NCI-H1048 (cell line): ENCODE data around the gene AGBL5.
A peak's percentile ranks its signal among the peaks of the same experiment; 100 is the strongest.

Source experiments
- DNase-seq: peaks from one replicate; lab custom pipeline; 2025; lab: John Stamatoyannopoulos, UW

AGBL5 gene

DNA sequence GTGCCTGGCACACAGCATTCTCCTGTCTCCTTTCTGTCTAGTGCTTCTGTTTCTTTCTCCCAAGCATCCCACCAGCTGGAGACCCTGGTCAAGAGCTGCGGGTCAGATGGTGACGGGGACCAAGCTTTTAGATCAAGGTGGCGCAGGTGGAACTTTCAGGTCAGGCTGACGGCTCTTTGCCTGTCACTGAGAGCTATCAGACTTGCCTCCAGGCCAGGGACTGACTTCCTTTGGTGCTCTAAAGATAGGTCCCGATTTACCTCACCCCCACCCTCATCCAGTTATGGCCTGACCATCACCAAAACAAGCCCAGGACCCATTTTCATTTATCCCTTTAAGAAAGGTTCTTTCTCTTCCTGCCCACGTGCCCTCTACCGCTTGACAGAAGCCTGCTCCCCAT, 25.8 kb downstream of the AGBL5 start:
- no peak for DNase-seq

GRCh38 chr2:27078267-27079194, 27.1 kb downstream of the AGBL5 start, which contains the start of gene EMILIN1:
Gene EMILIN1 (plus strand): TSS chr2:27078615. CDS start chr2:27079066, 451 bp downstream.
- DNase-seq: no peak

GRCh38 chr2:27079233-27080139, 28.0 kb downstream of the AGBL5 start:
- DNase-seq: no peak

GRCh38 chr2:27080140-27080469, 28.6 kb downstream of the AGBL5 start:
- DNase-seq: no peak

GRCh38 chr2:27080603-27080936, 29.1 kb downstream of the AGBL5 start:
- DNase-seq: no peak

DNA sequence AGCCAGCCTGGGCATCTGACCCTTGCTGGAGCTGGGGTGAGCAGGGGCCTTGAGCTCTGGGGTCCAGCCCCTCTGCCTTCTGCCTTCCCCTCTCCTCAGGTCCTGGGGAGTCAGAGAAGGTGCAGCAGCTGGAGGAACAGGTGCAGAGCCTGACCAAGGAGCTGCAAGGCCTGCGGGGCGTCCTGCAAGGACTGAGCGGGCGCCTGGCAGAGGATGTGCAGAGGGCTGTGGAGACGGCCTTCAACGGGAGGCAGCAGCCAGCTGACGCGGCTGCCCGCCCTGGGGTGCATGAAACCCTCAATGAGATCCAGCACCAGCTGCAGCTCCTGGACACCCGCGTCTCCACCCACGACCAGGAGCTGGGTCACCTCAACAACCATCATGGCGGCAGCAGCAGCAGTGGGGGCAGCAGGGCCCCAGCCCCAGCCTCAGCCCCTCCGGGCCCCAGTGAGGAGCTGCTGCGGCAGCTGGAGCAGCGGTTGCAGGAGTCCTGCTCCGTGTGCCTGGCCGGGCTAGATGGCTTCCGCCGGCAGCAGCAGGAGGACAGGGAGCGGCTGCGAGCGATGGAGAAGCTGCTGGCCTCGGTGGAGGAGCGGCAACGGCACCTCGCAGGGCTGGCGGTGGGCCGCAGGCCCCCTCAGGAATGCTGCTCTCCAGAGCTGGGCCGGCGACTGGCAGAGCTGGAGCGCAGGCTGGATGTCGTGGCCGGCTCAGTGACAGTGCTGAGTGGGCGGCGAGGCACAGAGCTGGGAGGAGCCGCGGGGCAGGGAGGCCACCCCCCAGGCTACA, 30.7 kb downstream of the AGBL5 start:
- DNase-seq: no peak

- no peak for DNase-seq
These were observed 31.4 kb downstream of the AGBL5 start for GRCh38 chr2:27082773-27083409.

DNA sequence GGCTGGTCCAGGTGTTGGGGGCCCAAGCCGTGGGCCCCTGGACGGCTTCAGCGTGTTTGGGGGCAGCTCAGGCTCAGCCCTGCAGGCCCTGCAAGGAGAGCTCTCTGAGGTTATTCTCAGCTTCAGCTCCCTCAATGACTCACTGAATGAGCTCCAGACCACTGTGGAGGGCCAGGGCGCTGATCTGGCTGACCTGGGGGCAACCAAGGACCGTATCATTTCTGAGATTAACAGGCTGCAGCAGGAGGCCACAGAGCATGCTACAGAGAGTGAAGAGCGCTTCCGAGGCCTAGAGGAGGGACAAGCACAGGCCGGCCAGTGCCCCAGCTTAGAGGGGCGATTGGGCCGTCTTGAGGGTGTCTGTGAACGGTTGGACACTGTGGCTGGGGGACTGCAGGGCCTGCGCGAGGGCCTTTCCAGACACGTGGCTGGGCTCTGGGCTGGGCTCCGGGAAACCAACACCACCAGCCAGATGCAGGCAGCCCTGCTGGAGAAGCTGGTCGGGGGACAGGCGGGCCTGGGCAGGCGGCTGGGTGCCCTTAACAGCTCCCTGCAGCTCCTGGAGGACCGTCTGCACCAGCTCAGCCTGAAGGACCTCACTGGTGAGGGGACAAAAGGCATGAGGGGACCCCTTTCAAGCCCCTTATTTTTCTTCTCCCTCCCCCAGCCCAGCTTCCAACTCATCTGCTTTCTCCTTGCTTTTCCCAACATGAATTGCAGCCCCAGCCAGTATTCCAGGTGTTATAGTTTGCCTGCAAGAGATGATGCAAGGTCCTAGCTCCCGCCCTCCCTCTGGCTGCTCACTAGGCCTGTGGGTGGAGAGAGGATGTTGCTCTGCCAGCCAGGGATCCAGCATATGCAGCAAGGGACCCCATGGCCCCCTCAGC, 32.2 kb downstream of the AGBL5 start:
- no peak for DNase-seq

- no peak for DNase-seq
These were observed 33.0 kb downstream of the AGBL5 start for GRCh38 chr2:27084297-27085061.

GRCh38 chr2:27085062-27085672, 33.7 kb downstream of the AGBL5 start:
- no peak for DNase-seq

DNA sequence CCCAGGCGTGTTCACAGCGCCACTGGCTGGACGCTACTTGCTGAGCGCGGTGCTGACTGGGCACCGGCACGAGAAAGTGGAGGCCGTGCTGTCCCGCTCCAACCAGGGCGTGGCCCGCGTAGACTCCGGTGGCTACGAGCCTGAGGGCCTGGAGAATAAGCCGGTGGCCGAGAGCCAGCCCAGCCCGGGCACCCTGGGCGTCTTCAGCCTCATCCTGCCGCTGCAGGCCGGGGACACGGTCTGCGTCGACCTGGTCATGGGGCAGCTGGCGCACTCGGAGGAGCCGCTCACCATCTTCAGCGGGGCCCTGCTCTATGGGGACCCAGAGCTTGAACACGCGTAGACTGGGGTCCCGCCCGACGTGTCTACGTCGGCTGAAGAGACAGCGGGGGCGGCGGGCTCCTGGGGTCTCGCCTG, 34.2 kb downstream of the AGBL5 start:
- DNase-seq: no peak

GRCh38 chr2:27086090-27086723, 34.7 kb downstream of the AGBL5 start:
- peak; percentile 74 for DNase-seq

DNA sequence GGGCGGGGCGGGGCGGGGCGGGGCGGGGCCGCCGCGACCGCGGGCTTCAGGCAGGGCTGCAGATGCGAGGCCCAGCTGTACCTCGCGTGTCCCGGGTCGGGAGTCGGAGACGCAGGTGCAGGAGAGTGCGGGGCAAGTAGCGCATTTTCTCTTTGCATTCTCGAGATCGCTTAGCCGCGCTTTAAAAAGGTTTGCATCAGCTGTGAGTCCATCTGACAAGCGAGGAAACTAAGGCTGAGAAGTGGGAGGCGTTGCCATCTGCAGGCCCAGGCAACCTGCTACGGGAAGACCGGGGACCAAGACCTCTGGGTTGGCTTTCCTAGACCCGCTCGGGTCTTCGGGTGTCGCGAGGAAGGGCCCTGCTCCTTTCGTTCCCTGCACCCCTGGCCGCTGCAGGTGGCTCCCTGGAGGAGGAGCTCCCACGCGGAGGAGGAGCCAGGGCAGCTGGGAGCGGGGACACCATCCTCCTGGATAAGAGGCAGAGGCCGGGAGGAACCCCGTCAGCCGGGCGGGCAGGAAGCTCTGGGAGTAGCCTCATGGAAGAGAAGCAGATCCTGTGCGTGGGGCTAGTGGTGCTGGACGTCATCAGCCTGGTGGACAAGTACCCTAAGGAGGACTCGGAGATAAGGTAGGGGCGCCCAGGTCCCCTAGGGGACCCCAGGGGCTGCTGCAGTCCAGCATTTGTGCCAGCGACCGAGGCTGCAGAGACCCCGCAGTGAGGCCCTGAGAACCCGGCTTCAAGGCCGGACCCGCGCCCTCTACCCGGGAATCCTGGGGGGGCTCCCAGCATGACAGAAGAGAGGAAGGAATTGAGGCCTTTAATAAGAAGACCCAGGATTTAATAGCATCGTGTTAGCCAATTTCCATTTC, 35.5 kb downstream of the AGBL5 start, which contains the start of gene KHK:
Gene KHK, plus strand, starts transcription at position 49 of the 870 bp plus-strand sequence. Its CDS starts 488 bp downstream, at position 537.
- no peak for DNase-seq

DNA sequence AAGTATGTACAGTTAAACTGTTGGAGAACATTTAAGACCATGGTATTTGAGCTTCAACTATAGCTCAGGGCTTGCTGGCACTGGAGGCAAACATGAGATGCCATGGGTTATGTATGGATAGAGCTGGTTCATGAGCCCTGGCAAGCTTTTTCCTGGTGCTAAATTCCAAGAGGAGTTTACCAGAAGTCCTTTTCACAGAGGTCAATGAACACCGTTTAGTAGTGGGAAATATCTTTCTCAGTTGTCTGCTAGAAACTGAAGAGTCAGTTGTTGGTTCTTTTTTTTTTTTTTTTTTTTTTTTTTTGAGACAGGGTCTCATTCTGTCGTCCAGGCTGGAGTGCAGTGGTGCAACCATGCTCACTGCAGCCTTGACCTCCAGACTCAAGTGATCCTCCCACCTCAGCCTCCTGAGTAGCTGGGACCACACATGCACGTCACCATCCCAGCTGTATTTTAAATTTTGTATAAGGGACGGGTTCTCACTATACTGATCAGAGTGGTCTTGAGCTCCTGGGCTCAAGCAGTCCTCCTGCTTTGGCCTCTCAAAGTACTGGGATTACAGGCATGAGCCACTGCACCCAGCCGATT, 36.4 kb downstream of the AGBL5 start:
- no peak for DNase-seq

- no peak for DNase-seq
These were observed 37.2 kb downstream of the AGBL5 start for GRCh38 chr2:27088634-27089033.

DNA sequence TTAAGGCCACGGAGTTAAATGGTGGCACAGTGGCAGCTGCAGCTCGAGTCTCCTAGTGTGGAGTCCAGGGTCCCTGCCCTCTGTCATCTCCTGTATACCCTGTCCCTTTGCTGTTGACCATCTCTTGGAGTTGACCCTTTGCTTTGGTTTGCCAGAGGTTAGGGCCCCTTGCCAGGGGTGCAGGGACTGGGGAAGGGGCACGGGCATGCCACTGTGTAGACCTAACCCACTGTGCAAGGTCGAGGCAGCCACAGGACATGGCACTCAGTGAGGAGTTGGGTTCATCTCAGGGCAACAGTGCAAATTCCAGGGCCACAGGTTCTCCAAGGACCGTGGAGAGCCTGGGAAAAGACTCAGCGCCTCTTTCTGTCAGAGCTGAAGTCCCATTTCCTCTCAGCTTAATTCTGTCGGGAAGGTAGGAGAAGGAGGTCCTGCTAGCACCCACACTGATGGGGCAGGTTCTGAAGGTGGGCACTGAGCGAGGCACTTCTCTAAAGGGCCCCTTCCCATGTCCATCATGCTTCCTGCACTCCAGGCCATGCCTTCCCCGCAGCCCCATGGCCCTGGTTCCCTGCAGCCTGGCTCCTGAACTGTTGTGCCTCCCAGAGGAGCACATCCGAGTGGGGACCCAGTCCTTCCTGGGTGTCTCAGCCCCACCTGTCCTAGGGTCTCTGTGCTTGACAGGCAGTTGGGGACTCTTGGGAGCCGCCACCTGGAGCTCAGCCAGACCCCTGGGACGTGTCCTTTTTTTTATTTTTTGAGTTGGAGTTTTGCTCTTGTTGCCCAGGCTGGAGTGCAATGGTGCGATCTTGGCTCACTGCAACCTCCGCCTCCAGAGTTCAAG, 37.9 kb downstream of the AGBL5 start:
- DNase-seq: no peak
